GM19023 (cell line): Measurements from ENCODE around the gene PACRG.
A peak's percentile ranks its signal among the peaks of the same experiment; 100 is the strongest.
"Not testable (repeated sequence)": the region's sequence is repeated elsewhere in the genome, so short reads cannot be mapped to it uniquely, and the experiment has no call there.

Experiments
- ATAC-seq: cut with Tn5 transposase; IDR thresholded peaks from one replicate; pipeline ENCODE4 v1.9.1; 2021; ENCODE audit warnings: mild to moderate bottlenecking, moderate library complexity; ENCODE audit not compliant: unreplicated experiment

Gene PACRG

DNA sequence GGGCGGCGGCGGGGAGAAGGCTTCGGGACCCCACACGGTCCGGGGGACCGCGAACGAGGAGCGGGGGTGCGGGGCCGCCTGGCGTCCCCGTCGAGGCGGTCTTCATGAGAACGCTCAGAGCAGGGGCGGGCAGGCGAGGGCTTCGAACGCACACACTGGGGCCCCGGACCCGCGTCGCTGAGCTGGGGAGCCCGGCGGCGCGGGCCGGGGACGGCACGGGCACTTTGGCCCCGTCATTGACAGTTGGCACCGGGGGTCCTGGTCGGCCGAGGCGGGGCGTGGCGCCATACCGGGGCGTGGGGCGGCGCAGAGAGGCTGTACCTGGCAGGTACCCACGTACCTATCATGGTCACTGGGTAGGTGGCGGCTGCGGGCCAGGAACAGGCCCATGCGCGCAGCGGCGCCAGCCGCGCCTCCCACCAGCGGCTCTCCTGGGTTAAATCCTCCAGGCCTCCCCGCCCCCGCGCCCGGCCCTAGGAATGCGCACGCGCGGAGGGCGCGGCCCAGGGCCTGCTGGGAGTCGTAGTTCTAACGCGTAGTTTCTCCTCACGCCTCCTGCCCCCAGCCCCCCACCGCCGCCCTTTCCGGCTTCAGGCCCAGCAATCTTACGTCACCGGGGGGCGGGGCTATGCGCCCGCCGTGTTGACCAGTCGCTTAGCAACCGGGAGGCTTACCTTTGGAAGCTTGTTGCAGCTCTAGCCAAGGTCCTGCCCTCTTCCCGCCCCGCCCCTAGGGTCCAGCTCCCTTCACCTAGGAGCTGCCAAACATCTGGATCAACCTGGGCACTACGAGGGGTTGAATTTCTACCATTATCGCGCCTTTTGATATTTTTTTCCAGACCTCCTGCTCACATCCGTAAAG is at the start of gene PACRG, which contains the start of gene PRKN:
Gene PACRG, plus strand, starts transcription at position 653 of the 861 bp plus-strand sequence.
Gene PRKN, minus strand, starts transcription at position 445 of the 861 bp plus-strand sequence.
- peak; percentile 98 for ATAC-seq

DNA sequence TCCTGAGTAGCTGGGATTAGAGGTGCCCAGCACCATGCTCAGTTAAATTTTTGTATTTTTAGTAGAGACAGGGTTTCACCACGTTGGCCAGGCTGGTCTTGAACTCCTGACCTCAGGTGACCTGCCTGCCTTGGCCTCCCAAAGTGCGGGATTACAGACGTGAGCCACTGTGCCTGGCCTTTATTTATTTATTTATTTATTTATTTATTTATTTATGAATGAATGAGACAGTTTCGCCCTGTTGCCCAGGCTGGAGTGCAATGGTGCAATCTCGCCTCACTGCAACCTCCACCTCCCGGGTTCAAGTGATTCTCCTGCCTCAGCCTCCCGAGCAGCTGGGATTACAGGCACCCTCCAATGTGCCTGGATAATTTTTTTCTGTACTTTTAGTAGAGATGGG is 48.9 kb upstream of the PACRG start:
- not testable (repeated sequence) for ATAC-seq

DNA sequence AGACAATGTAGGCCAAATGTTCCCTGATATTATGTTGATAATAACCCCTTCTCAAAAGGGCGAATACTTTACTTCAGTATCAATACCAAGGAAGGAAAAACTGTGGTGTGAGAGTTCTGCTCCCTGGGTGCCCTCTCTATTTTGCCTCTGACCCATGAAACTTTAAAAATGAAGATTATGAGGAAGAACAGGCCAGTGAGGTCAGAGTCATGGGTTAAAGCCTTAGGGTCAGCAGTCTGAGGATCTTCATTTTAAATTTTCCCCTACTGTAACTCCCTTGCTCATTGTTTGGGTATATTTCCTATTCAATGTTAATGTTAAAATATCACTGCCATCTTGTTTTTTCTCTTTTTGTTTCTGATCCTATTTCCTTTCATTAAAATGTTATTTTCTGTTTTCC is 48.1 kb upstream of the PACRG start:
- no peak for ATAC-seq

DNA sequence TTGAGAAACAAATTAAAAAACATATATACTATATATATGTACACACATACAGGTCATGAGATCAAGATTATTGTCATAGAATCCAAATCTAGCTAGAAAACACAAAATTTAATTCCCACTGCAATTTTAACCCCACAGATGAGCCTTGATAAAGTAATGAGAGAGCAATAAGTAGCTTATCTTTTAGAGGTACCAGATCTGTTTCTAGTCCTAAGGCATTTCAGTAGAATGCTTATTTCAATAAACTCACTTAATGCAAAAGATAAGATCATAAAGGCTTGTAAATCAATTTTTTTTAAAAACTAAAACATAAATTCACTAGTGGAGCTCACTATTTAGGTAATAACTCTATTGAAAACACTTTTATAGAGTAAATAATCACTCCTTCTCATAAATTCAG is 47.4 kb upstream of the PACRG start:
- no peak for ATAC-seq

DNA sequence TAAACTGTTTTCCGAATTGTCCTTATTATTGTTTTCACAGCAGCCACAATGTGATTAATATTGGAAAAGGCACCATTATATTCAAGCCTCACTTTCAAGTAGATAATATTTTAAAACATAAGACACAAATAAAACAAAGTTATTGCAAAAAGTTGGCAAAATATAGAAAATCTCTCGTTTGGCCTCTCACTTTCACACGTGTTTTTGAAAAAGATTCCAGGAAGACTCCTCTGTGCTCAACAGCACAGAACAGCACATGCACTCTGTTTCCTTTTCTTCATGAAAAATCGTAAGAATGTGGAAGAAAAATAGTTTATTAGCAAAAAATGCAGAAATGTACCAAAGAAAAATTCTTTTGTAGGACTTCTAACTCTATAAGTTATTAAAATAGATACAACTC is 46.9 kb upstream of the PACRG start:
- no peak for ATAC-seq

DNA sequence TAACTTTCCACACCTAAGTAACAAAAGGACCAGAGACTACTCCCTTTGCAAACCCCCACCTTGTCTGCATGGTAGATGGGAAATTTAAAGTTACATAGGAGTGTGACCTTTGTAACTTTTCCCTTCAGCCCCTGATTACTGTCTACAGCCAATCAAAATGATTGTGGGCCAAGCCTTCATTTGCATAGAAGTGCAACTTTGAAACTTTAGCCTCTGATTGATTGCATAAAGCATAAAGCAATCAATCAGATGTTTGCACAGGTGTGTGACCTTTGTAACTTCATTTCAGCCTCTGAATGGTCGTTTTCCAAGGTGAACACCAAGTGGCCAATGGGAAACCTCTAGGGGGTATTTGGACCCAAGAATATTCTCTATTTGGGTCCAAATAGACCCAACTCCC is 46.3 kb upstream of the PACRG start:
- ATAC-seq, result no peak

DNA sequence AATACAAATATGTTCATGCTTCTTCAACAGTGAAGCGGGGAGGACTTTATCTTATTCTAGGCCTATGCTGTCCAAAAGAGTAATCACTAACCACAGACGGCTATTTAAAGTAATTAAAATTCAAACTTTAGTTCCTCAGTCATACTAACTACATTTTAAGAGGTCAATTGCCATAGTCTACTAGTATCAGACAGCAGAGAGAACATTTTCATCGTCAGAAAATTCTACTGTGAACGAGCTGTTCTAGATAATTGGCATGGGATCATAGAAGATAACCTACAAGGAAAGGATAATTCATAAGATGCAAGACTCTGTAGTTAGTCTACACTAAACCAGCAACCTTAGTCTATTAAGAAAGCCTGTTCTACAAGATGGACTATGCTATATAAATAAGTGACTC is 44.6 kb upstream of the PACRG start:
- ATAC-seq, result no peak

DNA sequence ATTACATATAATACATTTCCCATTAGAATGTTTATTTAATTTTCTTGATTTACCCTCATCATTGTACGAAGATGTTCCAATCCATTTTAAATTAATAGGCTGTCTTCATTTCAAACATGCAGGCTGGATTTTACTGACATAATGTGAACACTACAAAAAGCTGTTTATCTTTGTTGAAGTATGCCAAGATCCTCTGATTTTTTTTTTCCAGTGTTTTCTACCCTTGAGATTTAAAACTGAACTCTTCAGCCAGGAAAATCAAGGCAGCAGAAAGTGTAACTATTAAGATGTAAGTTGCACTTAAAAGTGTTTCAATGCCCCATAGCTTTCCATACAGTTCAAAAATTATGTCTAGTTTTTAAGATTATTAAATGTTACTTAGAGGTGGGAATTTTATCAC is 43.7 kb upstream of the PACRG start:
- no peak for ATAC-seq

DNA sequence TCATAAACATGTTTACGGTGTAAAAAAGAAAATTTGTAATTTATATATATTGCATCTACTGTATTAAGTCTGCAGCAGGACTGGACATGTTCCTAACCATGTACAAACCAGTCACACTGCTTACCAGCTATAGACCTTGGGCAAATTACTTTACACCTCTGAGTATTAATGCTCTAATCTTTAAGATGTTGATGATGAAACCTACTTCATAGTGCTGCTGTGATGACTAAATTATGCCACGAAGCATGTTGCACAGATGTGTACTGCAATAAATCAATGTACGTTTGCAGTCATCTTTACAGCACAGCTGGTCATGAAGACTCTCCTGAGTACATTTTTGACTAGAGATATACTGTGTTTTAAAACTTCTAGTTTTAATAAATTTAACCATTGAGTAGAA is 42.8 kb upstream of the PACRG start:
- ATAC-seq, result no peak

DNA sequence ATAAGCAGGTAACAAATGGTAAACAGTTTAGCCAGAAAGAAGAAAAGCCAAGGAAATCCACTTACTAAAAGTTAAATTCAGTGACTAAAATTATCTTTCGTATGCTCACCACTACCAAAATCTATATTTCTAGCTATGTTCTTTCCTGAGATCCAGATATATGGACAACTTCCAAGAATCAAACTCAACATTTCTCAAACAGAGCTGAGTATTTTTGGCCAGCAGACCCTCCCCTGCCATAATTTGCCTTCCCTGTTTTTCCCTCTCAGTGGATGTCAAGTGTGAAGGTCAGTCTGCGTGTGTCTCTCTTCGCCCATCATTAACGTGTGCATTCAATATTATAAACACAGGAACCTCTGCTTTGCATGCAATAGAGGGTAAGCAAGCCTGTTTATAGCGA is 42.2 kb upstream of the PACRG start:
- ATAC-seq, result no peak

DNA sequence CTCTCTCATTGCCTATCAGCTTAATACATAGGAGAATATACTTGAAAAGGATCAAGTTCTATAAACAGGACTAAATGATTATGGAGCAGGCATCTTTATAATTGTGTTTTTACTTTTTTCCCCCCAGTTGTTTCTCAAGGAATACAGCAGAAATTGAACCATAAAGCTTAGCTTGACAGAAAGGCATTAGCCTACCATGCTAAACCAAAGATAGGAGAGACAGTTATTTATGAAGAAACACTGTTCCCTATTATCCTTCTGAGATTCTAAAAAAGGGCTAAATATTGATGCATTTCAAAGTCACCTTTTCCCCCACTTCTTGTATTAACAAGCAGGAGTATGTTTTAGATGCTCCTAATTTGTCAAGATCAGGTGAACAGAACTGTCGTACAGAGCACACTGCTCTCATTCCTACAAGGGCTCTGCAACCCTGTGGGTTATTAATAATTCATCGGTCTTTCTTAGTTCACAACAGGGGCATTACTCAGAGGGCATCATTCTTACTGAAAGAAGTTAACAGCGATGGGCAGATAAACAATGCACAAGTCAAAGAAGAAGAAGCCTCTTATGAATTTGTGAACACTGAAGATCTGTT is 38.9 kb upstream of the PACRG start:
- ATAC-seq, result no peak

DNA sequence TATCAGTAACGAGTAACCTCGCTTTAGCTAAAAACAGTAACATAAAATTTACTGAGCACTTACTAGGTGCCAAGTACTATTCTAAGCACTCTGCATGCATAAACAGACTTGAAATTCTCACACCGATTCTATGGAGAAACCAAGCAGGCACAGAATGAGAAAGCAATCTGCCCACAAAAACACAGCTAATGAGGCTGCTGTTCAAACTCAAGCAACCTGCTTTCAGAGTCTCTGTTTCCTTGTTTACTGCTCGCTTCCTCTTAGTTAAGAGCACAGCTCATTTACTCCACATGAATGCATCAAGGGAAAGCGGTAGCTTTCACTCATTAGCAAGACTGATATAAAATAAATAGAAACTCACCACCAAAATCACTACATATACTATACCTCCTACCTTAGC is 37.6 kb upstream of the PACRG start:
- ATAC-seq, result no peak

DNA sequence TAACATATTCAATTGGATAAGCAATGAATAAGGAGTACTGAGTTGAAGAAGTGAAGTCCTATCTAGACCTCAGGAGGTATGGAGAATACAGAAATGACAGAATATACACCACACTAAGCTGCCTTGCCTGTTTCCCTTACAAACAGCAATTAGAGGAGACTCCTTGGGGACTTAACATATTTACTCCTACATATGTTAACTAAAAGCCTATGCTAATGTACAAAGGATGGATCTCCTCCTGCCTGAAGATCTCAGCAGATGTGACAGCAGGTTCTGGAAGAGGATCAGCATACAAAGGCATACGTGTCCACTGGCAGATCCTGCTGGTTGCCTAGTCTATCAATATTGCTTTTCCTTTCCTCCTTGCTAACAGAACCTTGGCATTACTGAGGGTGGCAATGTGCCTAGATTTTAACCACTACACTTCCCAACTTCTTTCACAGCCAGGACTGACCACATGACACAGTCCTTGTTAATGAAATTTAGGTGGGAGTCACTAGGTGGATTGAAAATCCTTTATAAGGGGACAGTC is 29.8 kb upstream of the PACRG start:
- no peak for ATAC-seq

DNA sequence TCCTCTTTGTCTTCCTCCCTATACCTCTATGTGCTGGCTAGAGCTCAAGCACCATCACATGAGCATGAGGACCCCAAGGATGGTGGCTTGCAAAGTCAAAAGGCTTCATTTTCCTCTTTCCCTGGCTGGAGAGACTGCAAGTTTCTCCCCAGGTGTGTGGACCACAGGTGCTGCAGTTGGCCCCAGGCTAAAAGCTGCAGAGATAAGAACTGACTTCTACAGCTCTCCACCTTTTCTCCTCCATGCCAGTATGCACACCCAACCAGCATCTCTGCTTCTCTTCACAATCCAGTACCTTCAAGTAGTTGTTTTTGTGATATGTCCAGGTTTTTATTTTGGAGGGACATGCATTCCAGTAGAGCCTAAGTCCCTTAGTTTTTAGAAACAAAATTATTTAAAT is 29.3 kb upstream of the PACRG start:
- ATAC-seq, result no peak

DNA sequence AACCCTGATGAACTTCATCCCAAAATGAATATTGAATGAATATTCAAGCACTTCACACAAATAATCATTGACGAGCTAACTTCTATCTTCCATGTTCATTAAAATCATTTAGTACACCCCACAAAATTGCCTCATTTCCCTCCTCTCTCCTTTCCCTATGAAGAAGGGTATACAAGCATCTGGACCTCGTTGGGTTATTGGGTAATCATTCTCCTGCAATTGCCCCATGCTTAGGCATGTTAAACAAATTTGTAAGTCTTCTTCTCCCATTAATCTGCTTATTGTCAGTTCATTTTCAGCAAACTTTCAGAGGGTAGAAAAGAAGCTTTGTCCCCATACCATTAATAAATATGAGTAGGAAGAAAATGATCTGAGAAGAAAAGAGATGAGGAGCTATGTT is 27.8 kb upstream of the PACRG start:
- ATAC-seq, result no peak

DNA sequence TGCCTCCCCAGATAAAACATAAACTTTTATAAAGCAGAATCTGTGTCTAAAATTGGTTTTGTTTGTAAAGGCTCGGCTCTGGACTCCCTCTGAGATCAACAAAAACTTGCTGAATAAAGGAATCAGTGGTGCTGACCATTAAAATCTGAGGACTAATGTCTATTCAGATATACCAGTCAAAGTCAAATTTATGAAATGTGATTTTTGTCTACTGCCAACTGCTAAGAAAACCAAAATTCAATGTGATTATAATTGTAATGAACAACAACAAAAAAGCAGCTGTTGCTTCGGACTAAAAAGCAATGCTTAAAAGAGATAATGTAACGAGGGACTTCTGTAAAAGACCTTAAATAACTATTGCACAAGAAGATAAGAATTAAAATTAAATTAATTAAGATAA is 26.8 kb upstream of the PACRG start:
- ATAC-seq, result no peak

DNA sequence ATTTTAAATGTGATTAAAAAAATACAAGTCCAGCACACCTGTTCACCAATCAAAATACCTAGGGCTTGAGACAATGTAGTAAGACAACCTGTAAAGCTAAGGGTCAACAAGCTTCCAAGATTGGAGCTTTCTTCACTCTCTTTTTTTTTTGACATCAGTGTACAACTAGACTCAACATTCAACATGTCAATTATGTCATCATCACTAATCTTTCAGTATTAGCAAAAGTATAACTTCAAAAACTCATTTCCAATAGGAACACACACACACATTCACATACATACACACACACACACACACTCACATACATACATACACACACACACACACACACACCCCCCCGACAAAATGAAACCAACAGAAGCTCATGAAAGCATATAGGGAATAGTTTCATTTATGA is 26.2 kb upstream of the PACRG start:
- no peak for ATAC-seq

DNA sequence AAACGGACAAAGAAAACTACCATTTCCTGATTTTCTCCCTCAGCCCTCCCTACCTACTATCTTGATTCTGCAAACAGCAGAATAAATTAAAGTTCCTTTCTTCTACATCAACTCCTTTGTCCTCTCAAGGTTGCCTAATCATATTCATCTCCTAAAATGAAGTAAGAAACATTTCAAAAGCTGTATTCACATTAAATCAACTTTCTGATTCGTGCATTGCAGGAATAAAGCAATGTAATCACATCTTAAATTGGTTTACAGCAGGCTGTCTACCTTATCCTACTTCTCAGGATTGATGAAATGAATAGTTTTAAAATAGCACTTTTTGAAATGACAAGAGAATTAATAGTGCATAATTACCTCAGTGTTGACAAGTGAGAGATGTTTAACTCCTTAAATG is 25.3 kb upstream of the PACRG start:
- no peak for ATAC-seq

DNA sequence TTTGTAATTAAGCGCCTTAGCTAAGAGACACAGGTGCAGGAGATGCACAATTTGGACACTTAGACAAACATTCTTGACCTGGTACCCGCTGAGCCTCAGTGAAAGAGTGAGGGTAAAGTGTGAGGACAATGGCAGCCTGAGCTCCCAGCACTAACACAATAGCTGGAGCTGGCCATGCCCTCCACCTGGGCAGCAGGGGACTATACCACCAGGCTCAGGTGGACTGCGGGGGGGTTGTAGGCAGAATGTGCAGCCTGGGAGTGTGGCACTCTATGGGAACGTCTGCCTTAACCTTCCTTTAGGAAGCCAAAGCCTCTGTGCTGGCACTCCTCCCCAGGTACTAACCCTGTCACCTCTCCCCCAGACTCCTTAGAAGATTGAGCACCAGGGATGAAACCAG is 23.8 kb upstream of the PACRG start:
- ATAC-seq, result no peak

DNA sequence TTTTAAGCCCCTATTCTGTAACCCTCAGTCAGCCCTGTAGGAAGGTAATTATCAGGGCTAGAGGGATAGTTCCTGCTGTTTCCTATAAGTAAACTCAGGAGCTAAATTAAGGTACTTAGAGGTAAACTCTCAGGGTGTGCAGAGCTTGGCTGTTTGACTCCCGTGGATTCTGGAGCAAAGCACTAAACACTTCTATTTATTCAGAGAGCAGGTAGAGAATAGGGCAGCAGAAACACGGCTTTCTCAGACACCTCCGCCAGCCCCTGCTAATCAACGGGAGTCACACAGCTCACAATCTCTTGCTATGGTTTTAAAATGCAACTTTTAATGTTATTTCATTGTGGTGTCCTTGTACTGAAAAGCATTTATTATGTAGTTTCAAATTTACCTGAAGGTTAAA is 22.0 kb upstream of the PACRG start:
- no peak for ATAC-seq

DNA sequence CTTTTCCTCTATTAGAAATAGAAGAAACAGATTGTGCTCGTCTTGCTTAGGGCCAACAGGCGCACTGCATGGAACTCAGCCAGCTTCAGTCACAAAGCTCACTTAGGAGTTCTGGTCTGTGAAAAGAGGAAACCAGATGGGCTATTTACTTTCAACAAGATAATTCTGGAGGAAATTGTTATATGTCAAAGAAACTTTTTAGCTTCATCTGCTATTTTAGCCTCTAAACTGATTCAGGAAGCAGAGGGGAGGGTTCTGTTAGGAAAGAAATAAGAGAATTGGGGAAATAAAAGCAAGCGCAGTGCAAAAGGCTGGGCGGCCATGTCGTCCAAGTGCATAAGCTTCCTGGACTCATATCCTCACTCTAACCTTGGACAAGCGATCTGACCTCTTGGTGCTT is 21.5 kb upstream of the PACRG start:
- no peak for ATAC-seq

DNA sequence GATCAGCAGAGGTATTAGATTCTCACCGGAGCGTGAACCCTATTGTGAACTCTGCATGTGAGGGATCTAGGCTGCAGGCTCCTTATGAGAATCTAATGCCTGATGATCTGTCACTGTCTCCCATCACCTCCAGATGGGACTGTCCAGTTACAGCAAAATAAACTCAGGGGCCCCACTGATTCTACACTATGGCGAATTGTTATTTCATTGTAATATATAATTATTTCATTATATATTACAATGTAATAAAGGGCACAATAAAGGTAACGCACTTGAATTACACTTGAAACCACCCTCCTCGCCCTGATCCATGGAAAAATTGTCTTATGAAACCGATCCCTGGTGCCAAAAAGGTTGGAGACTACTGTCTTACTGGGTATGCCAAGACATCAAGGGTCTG is 18.8 kb upstream of the PACRG start:
- ATAC-seq, result no peak
